DLD1 (cell line): Measurements from ENCODE around the gene KASH5.
"Not testable (repeated sequence)": the region's sequence is repeated elsewhere in the genome, so short reads cannot be mapped to it uniquely, and the experiment has no call there.

ENCODE experiments used
- in situ Hi-C: cut with HindIII; loops from 2 replicates; pipeline ENCODE4 v1.10.0; 2017; ENCODE audit warnings: low sequenced_read_pairs

KASH5 gene

DNA sequence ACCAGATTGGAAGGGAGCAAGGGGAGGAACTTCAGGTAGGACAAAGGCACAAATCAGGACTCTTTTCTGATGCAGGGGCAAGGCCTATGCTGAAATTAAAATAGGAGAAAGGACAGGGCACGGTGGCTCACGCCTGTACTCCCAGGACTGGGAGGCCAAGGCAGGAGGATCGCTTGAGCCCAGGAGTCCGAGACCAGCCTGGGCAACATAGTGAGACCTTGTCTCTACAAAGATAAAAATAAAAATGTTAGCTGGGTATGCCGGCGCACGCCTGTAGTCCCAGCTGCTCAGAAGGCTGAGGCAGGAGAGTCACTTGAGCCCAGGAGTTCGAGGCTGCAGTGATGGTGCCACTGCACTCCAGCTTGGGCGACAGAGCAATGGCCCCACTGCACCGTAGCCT is 47.6 kb downstream of the KASH5 start:
- in situ Hi-C loops: no loop called here

GRCh38 chr19:49436381-49437017 is 48.5 kb downstream of the KASH5 start:
- in situ Hi-C loops: no loop called here

DNA sequence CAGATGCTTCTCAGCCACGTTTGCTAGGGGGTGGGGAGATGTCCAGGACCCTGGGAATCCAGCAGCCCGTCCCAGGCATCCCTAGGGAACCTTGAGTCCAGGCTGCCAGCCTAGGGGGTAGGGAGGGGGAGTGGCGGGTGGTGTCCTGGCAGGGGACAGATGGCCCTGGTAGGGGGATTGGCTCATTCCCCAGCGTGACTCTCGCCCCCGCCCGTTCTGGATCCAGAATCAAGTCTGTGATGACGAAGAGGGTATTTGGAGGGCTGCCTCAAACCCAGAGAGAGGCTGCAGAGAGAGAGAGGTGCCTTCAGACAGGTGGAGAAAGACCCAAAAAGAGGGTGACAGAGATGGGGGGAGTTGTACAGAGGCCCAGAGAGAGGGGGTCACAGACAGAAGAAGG is 49.2 kb downstream of the KASH5 start:
- in situ Hi-C loops: no loop called here

- in situ Hi-C loops: no loop called here
Observed at GRCh38 chr19:49438261-49438660, 50.2 kb downstream of the KASH5 start.

GRCh38 chr19:49439836-49440235 is 51.8 kb downstream of the KASH5 start:
- in situ Hi-C loops: no loop called here

DNA sequence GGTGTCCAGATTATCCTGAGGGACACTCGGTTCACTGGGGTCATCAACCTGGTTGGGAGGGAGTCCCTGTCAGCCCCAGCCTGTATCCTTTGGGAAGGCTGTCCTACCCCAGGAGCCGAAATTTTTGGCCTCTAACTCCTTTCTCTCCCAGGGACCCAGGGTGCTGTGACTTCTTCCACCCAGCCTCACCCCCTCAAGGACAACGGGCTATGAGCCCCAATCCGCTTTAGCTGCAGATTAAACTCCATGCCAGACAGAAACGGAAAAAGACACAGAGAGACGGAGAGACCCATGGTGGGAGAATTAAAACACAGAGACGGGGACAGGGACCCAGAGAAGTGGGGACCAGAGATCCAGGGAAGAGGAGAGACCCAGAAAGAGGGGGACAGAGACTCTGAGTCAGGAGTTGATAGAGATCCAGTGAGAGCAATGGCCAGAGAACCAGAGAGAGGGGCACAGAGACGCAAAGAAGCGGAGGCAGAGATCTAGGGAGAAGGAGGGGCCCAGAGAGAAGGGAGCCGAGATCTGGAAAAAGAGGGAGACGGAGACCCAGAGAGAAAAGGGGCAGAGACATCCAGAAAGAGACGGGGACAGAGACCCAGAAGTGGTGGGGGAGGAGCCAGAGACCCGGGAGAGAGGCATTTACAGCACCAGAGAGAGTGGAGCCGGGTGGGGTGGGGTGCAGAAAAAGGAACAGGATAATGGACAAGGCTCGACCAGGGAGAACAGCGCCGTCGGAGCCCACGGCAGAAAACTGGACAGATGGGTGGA is 52.6 kb downstream of the KASH5 start:
- in situ Hi-C loops: no loop called here

- in situ Hi-C loops: no loop called here
Observed at GRCh38 chr19:49441210-49441959, 53.3 kb downstream of the KASH5 start, which contains the start of gene SLC17A7. Gene SLC17A7, minus strand, starts transcription at chr19:49441527. Its CDS starts 148 bp downstream, at chr19:49441379.

- in situ Hi-C loops: no loop called here
Observed at GRCh38 chr19:49441960-49442350, 53.9 kb downstream of the KASH5 start.

- in situ Hi-C loops: no loop called here
Observed at GRCh38 chr19:49442354-49442753, 54.3 kb downstream of the KASH5 start.

- in situ Hi-C loops: no loop called here
Observed at GRCh38 chr19:49442771-49443365, 54.8 kb downstream of the KASH5 start.

- in situ Hi-C loops: no loop called here
Observed at GRCh38 chr19:49443366-49444099, 55.5 kb downstream of the KASH5 start.

DNA sequence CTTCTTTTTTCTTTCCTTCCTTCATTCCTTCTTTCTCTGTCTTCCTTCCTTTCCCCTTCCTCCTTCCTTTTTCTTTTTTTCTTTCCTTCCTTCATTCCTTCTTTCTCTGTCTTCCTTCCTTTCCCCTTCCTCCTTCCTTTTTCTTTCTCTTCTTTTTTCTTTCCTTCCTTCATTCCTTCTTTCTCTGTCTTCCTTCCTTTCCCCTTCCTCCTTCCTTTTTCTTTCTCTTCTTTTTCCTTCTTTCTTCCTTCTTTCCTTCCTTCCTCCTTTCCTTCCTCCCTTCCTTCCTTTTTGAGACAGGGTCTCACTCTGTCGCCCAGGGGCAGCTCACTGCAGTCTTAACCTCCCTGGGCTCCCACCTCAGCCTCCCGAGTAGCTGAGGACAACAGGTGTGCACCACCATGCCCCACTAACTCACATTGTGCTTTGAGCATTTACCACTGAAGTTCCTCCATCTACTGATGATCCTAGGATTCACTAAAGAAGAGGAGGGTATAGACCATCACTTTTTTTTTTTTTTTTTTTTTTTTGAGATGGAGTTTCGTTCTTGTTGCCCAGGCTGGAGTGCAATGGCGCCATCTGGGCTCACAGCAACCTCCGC is 56.2 kb downstream of the KASH5 start:
- in situ Hi-C loops: not testable (repeated sequence)

DNA sequence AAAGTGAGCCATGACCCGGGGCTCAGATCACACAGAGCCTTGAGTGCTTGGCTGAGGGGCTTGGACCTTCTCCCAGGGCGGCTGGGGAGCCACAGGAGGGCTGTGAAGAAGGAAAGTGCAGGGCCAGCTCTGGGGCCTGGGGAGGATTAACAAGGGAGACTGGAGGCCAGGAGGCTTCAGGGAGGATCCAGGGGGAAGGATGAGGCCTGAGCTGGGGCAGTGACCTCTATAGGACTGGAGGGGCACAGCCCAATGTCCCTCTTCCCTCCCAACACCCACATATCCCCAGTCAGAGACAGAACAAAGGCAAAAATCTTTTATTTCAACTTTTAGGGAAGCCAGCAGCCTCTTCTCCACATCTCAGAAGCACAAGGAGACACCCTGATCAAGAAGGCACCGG is 57.9 kb downstream of the KASH5 start:
- in situ Hi-C loops: no loop called here

GRCh38 chr19:49447485-49448431 is 59.7 kb downstream of the KASH5 start:
- in situ Hi-C loops: no loop called here

- in situ Hi-C loops: no loop called here
Observed at GRCh38 chr19:49448432-49448786, 60.4 kb downstream of the KASH5 start.

DNA sequence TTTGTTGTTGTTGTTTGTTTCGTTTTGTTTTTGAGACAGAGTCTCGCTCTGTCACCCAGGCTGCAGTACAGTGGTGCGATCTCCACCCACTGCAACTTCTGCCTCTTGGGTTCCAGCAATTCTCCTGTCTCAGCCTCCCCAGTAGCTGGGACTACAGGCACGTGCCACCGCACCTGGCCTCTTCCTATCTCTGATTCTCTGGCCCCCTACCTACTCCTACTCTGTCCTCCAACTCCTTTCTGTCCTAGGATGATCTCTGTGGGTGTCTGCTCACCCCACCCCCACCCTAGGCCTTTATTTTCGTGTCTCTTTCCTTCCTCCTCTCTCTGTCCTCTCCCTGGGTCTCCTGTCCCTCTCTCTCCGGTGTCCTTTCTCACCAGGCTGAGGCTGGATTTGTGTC is 62.4 kb downstream of the KASH5 start:
- in situ Hi-C loops: no loop called here

- in situ Hi-C loops: no loop called here
Observed at GRCh38 chr19:49451430-49452181, 63.6 kb downstream of the KASH5 start, which contains the start of gene PIH1D1. Gene PIH1D1, minus strand, starts transcription at chr19:49451814. Its CDS starts 240 bp downstream, at chr19:49451574.

- in situ Hi-C loops: no loop called here
Observed at GRCh38 chr19:49453013-49453756, 65.1 kb downstream of the KASH5 start, which contains the start of gene ALDH16A1. Gene ALDH16A1, plus strand, starts transcription at chr19:49453225. Its CDS starts 107 bp downstream, at chr19:49453332.
